H1 (cell line): ENCODE measurements around the gene PRKN. TPM values are rescaled to one million over a fixed set of nuclear protein-coding genes. Genes with fewer than 3 reads are reported as not detected.
A peak's percentile ranks its signal among the peaks of the same experiment; 100 is the strongest.

Experiments
- CTCF ChIA-PET: fragments of 300-600 bp; sonication (Branson Sonifier 250); formaldehyde crosslinking; loops from one replicate; lab custom pipeline; 2021; ENCODE audit not compliant: partially characterized antibody; lab: Charles Lee
- POLR2A ChIA-PET: fragments of 300-600 bp; sonication (Branson Sonifier 250); formaldehyde crosslinking; loops from one replicate; lab custom pipeline; 2021; ENCODE audit warnings: inconsistent platforms; ENCODE audit not compliant: partially characterized antibody; lab: Charles Lee
- DNase-seq, 2 experiments: peaks; one replicate each; pipeline versions ENCODE4 v3.0.0 to v3.0.0-alpha.2; 2010 to 2022; ENCODE audit warnings: low spot score in 2 of 2, low read depth in 1 of 2, mixed read lengths in 1 of 2
- FAIRE-seq: peaks from 2 replicates; lab custom pipeline; 2011; peaks lifted over from hg19 to GRCh38; lab: Jason Lieb, UNC
- H2AFZ ChIP-seq: 2 replicates; pipeline ENCODE4 v1.8.1; 2012; ENCODE audit warnings: low read length, inconsistent platforms
- H2AK5ac ChIP-seq: 2 replicates; pipeline ENCODE4 v1.6.1; 2013; ENCODE audit warnings: low read depth, low read length
- H2BK120ac ChIP-seq: replicated peaks from 2 replicates; pipeline ENCODE3; 2013; ENCODE audit warnings: low read depth, low read length, inconsistent platforms
- H2BK12ac ChIP-seq: 2 replicates; pipeline ENCODE4 v1.6.1; 2013; ENCODE audit warnings: low read depth, low read length
- H2BK15ac ChIP-seq: 2 replicates; pipeline ENCODE4 v1.6.1; 2013; ENCODE audit warnings: low read length
- H2BK20ac ChIP-seq: 2 replicates; pipeline ENCODE4 v1.6.1; 2013; ENCODE audit warnings: low read length
- H2BK5ac ChIP-seq: 2 replicates; pipeline ENCODE4 v1.6.1; 2013; ENCODE audit warnings: low read depth, low read length
- H3K14ac ChIP-seq: 2 replicates; pipeline ENCODE4 v1.6.1; 2013; ENCODE audit warnings: inconsistent platforms; ENCODE audit not compliant: insufficient read length
- H3K18ac ChIP-seq: 2 replicates; pipeline ENCODE4 v1.6.1; 2013; ENCODE audit warnings: low read length; ENCODE audit errors: extremely low read depth
- H3K23ac ChIP-seq: 2 replicates; pipeline ENCODE4 v1.6.1; 2013; ENCODE audit warnings: inconsistent platforms; ENCODE audit not compliant: insufficient read length
- H3K23me2 ChIP-seq: 2 replicates; pipeline ENCODE4 v1.6.1; 2013; ENCODE audit warnings: low read depth, low read length
- H3K27ac ChIP-seq: 2 replicates; pipeline ENCODE4 v1.6.1; 2011; ENCODE audit warnings: low read depth, low read length, inconsistent platforms
- H3K27me3 ChIP-seq, 4 experiments: replicated peaks in 1 of 4; 1 replicate in 1 of 4; 2 replicates in 3 of 4; pipeline versions ENCODE4 v1.6.1 to v1.8.1; 2011 to 2013; ENCODE audit warnings: low read length in 3 of 4, mild to moderate bottlenecking in 3 of 4, inconsistent platforms in 2 of 4, mixed read lengths in 2 of 4, moderate library complexity in 1 of 4; ENCODE audit not compliant: control insufficient read depth in 3 of 4, insufficient read depth in 3 of 4; ENCODE audit errors: extremely low read depth in 1 of 4
- H3K36me3 ChIP-seq, 4 experiments: 2 replicates each; pipeline versions ENCODE4 v1.6.1 to v1.8.1; 2011 to 2013; ENCODE audit warnings: mild to moderate bottlenecking in 4 of 4, low read length in 3 of 4, moderate library complexity in 2 of 4, control low read depth in 1 of 4, inconsistent platforms in 1 of 4; ENCODE audit not compliant: insufficient read depth in 4 of 4, control insufficient read depth in 2 of 4
- H3K4ac ChIP-seq: replicated peaks from 2 replicates; pipeline ENCODE3; 2013; ENCODE audit warnings: low read length, low read depth, mixed read lengths, inconsistent platforms; ENCODE audit not compliant: insufficient read length
- H3K4me1 ChIP-seq, 4 experiments: replicated peaks in 1 of 4; 1 replicate in 1 of 4; 2 replicates in 3 of 4; pipeline versions ENCODE4 v1.6.1 to v1.8.1; 2011 to 2013; ENCODE audit warnings: low read length in 3 of 4, inconsistent platforms in 2 of 4, mixed read lengths in 1 of 4; ENCODE audit not compliant: insufficient read depth in 4 of 4, control insufficient read depth in 3 of 4
- H3K4me2 ChIP-seq, 2 experiments: 2 replicates each; pipeline versions ENCODE4 v1.6.1 to v1.8.1; 2011 to 2013; ENCODE audit warnings: low read depth in 2 of 2, low read length in 2 of 2, control low read depth in 1 of 2, inconsistent platforms in 1 of 2, mild to moderate bottlenecking in 1 of 2; ENCODE audit not compliant: insufficient read depth in 1 of 2
- H3K4me3 ChIP-seq, 4 experiments: fragments of 200-600, 300-600 bp in 1 of 4; sonication (generic), shearing (Covaris generic), sonication (Bioruptor Twin) in 1 of 4; 2 replicates each; pipeline versions ENCODE4 v1.5.1 to v1.8.1; 2011 to 2016; ENCODE audit warnings: low read length in 4 of 4, low read depth in 3 of 4, control low read depth in 2 of 4, inconsistent platforms in 2 of 4, mild to moderate bottlenecking in 2 of 4, mixed read lengths in 1 of 4, moderate library complexity in 1 of 4; ENCODE audit not compliant: insufficient read depth in 2 of 4; ENCODE audit errors: extremely low read depth in 1 of 4
- H3K56ac ChIP-seq: replicated peaks from 2 replicates; pipeline ENCODE3; 2013; ENCODE audit warnings: low read depth, mild to moderate bottlenecking, mixed read lengths, low read length, inconsistent platforms; ENCODE audit not compliant: insufficient read length
- H3K79me1 ChIP-seq: 2 replicates; pipeline ENCODE4 v1.6.1; 2013; ENCODE audit warnings: low read depth, low read length, control low read depth
- H3K79me2 ChIP-seq, 2 experiments: 2 replicates each; pipeline versions ENCODE4 v1.6.1 to v1.8.1; 2012 to 2013; ENCODE audit warnings: low read length in 2 of 2, mild to moderate bottlenecking in 2 of 2, inconsistent platforms in 1 of 2; ENCODE audit not compliant: insufficient read depth in 2 of 2, control insufficient read depth in 1 of 2
- H3K9ac ChIP-seq, 4 experiments: replicated peaks in 1 of 4; 1 replicate in 1 of 4; 2 replicates in 3 of 4; pipeline versions ENCODE4 v1.6.1 to v1.8.1; 2011 to 2013; ENCODE audit warnings: low read depth in 3 of 4, low read length in 3 of 4, control low read depth in 2 of 4, mild to moderate bottlenecking in 2 of 4, moderate library complexity in 2 of 4, inconsistent platforms in 1 of 4; ENCODE audit errors: extremely low read depth in 1 of 4
- H3K9me3 ChIP-seq, 2 experiments: 2 replicates each; pipeline versions ENCODE4 v1.6.1 to v1.8.1; 2012 to 2013; ENCODE audit warnings: mild to moderate bottlenecking in 2 of 2, moderate library complexity in 2 of 2, control low read depth in 1 of 2, inconsistent platforms in 1 of 2, low read depth in 1 of 2, low read length in 1 of 2, mixed read lengths in 1 of 2; ENCODE audit not compliant: insufficient read depth in 2 of 2
- H4K20me1 ChIP-seq, 2 experiments: replicated peaks in 1 of 2; 2 replicates each; pipeline versions ENCODE3 to v1.8.1; 2011 to 2013; ENCODE audit warnings: inconsistent platforms in 2 of 2, low read length in 2 of 2, mild to moderate bottlenecking in 1 of 2; ENCODE audit not compliant: insufficient read depth in 2 of 2, control insufficient read depth in 1 of 2
- H4K5ac ChIP-seq: 2 replicates; pipeline ENCODE4 v1.6.1; 2013; ENCODE audit warnings: low read length, low read depth, mixed read lengths, inconsistent platforms; ENCODE audit not compliant: insufficient read length
- H4K8ac ChIP-seq: 2 replicates; pipeline ENCODE4 v1.8.0; 2013; ENCODE audit warnings: mild to moderate bottlenecking, moderate library complexity, low read length, inconsistent platforms; ENCODE audit not compliant: insufficient read depth; ENCODE audit errors: extremely low read depth
- H4K91ac ChIP-seq: replicated peaks from 2 replicates; pipeline ENCODE3; 2013; ENCODE audit warnings: low read length, mixed read lengths, inconsistent platforms; ENCODE audit not compliant: insufficient read length
- BCL11A ChIP-seq, 2 experiments: IDR thresholded peaks; one replicate each; pipeline ENCODE4 v1.6.1; 2011; ENCODE audit warnings: low read depth in 2 of 2, low read length in 2 of 2, mild to moderate bottlenecking in 2 of 2
- CBX5 ChIP-seq: fragments of 300-800, 300-1000 bp; sonication (generic); IDR thresholded peaks from 2 replicates; pipeline ENCODE4 v1.7.1; 2016; ENCODE audit warnings: antibody characterized with exemption, low read length, low read depth
- CREB1 ChIP-seq: IDR thresholded peaks from 2 replicates; pipeline ENCODE4 v1.6.1; 2012; ENCODE audit warnings: inconsistent platforms
- EGR1 ChIP-seq: IDR thresholded peaks from 2 replicates; pipeline ENCODE4 v1.6.1; 2011; ENCODE audit warnings: low read depth, low read length, borderline replicate concordance
- FOSL1 ChIP-seq: IDR thresholded peaks from 2 replicates; pipeline ENCODE4 v1.6.1; 2011; ENCODE audit warnings: mild to moderate bottlenecking, low read depth, low read length, moderate library complexity; ENCODE audit not compliant: insufficient read depth
- KDM4A ChIP-seq: IDR thresholded peaks from one replicate; pipeline ENCODE4 v1.7.1; 2012; ENCODE audit warnings: low read depth, mild to moderate bottlenecking, moderate library complexity, low read length, inconsistent platforms; ENCODE audit not compliant: severe bottlenecking
- MAX ChIP-seq: IDR thresholded peaks from 2 replicates; pipeline ENCODE4 v1.6.1; 2012; ENCODE audit warnings: inconsistent platforms
- PHF8 ChIP-seq: fragments of 200-600 bp; sonication (generic); conservative IDR thresholded peaks from 2 replicates; pipeline ENCODE4 v1.7.1; 2012; ENCODE audit warnings: low read depth, mild to moderate bottlenecking, inconsistent platforms, low read length, moderate library complexity
- POLR2AphosphoS5 ChIP-seq: IDR thresholded peaks from 2 replicates; pipeline ENCODE4 v1.6.1; 2011; ENCODE audit warnings: low read depth, low read length
- RNF2 ChIP-seq: fragments of 200-900, 300-1000 bp; sonication (generic); IDR thresholded peaks from 2 replicates; pipeline ENCODE4 v1.7.1; 2016; ENCODE audit warnings: borderline replicate concordance, low read depth, mild to moderate bottlenecking, antibody characterized with exemption, low read length; ENCODE audit not compliant: poor library complexity, severe bottlenecking; ENCODE audit errors: missing control alignments
- SUZ12 ChIP-seq: fragments of 200-600 bp; sonication (generic); IDR thresholded peaks from 2 replicates; pipeline ENCODE4 v1.6.1; 2012; ENCODE audit warnings: mild to moderate bottlenecking, inconsistent platforms, low read length, moderate library complexity, mixed read lengths
- TEAD4 ChIP-seq: IDR thresholded peaks from 2 replicates; pipeline ENCODE4 v1.6.1; 2012; ENCODE audit warnings: low read depth, low read length, inconsistent platforms, mixed read lengths
- WGBS, 2 experiments: shearing (Covaris generic) in 1 of 2; methylation state at CpG; one replicate each; pipeline versions ENCODE4 v1.1.6 to v1.1.7; 2013 to 2015; ENCODE audit warnings: low lambda C conversion rate in 2 of 2, mixed read lengths in 2 of 2, inconsistent platforms in 1 of 2, low coverage in 1 of 2, missing lambda C conversion rate in 1 of 2; ENCODE audit not compliant: insufficient replicate concordance in 2 of 2, insufficient coverage in 1 of 2, insufficient read length in 1 of 2; ENCODE audit errors: extremely low coverage in 1 of 2, missing lambda C conversion rate in 1 of 2; 5-methylcytosine and 5-hydroxymethylcytosine counted together
- polyA plus RNA-seq, 7 experiments: library from polyadenylated mRNA; depleted of rRNA in 3 of 7; stranded (reverse) in 5 of 7; unstranded in 2 of 7; fragments of >200 nt in 5 of 7; fragments of 200-250 nt in 2 of 7; gene quantifications; 1 replicate in 5 of 7; 2 replicates in 1 of 7; 4 replicates in 1 of 7; pipeline versions ENCODE4 v1.2.1 to v1.2.3, GENCODE V29; 2011 to 2013; ENCODE audit warnings: missing spikeins in 2 of 7, mixed read lengths in 2 of 7
- total RNA-seq: library from RNA; stranded (reverse); fragmentation: NEBNext Ultra II Directional; extraction: Animal tissue kit (Norgen Biotek cat#: 25700); gene quantifications from 2 replicates; pipeline ENCODE4 v1.2.1, GENCODE V29; 2021

Gene PRKN
- total and polyA plus RNA-seq, 2 of the 8 experiments (the other 6 are each of a cell fraction or from before 2014, with no cell fraction given), result 0.13 to 0.29 TPM

- H2AK5ac ChIP-seq, result no peak overlapping the region
- no peak overlapping the region for H3K14ac ChIP-seq
- no peak overlapping the region for H2BK20ac ChIP-seq
- DNase-seq, result no peak
- H3K23me2 ChIP-seq, result no peaks in the 10 kb centered on the region
- no peak overlapping the region for H3K56ac ChIP-seq
- no peaks in the 10 kb centered on the region for H3K4me1 ChIP-seq
- no peaks in the 10 kb centered on the region for H4K20me1 ChIP-seq
- CTCF ChIA-PET, result interaction anchor here (0.9 kb wide), 1 partner anchor 14 kb away, joined by 3 read pairs; no protein-coding TSS in a partner anchor
- H3K4me3 ChIP-seq, result no peak overlapping the region
- WGBS, 2 experiments, result 68% methylated on average over 5 of the region's 5 CpGs; no CpG with 5 or more reads in 1 of the 2 experiments
- H3K27ac ChIP-seq, result no peak overlapping the region
- no peak overlapping the region for H4K91ac ChIP-seq
- no peak overlapping the region for H3K18ac ChIP-seq
- no peaks in the 10 kb centered on the region for H3K79me2 ChIP-seq
- H2BK120ac ChIP-seq, result no peak overlapping the region
- H3K23ac ChIP-seq, result no peak overlapping the region
- no peak overlapping the region for H2BK15ac ChIP-seq
- H2BK5ac ChIP-seq, result no peak overlapping the region
- H2AFZ ChIP-seq, result 0 out of 2 replicates have a peak overlapping the region, but pooled peaks have one; percentile 34
- no peak for FAIRE-seq
- no peak overlapping the region for H4K8ac ChIP-seq
- H3K27me3 ChIP-seq, result no peaks in the 10 kb centered on the region
- H3K79me1 ChIP-seq, result no peaks in the 10 kb centered on the region
- TF ChIP-seq CBX5 (no peak), TEAD4 (no peak), KDM4A (no peak), POLR2AphosphoS5 (no peak), RNF2 (no peak), EGR1 (no peak), CREB1 (no peak), PHF8 (no peak), MAX (no peak), BCL11A (IDR thresholded peaks at IDR 0.05; ENCODE audit: low read depth in 2 of 2, low read length in 2 of 2) (no peak), FOSL1 (no peak), SUZ12 (no peak)
- TF ChIP-seq, all 59 proteins: peak for 0
- no peak overlapping the region for H3K9ac ChIP-seq
- no peaks in the 10 kb centered on the region for H3K9me3 ChIP-seq
- no peak overlapping the region for H3K4me2 ChIP-seq
- H2BK12ac ChIP-seq, result no peak overlapping the region
- no peaks in the 10 kb centered on the region for H3K36me3 ChIP-seq
- POLR2A ChIA-PET, result no interaction called here
- no peak overlapping the region for H3K4ac ChIP-seq
- H4K5ac ChIP-seq, result no peak overlapping the region
These were observed 37.4 kb downstream of the PRKN start for GRCh38 chr6:162690158-162690557.
